WERI-Rb-1 (cell line): ENCODE data around the gene CFAP97.

Source experiments
- DNase-seq: peaks from one replicate; pipeline ENCODE4 v3.0.0-alpha.2; 2020
- H3K27ac ChIP-seq: fragments of 250-450 bp; sonication (Bioruptor Pico); 2 replicates; pipeline ENCODE4 v1.5.1; 2020; ENCODE audit warnings: mild to moderate bottlenecking, moderate library complexity
- H3K27me3 ChIP-seq: fragments of 250-450 bp; sonication (Bioruptor Pico); 2 replicates; pipeline ENCODE4 v1.5.1; 2021; ENCODE audit warnings: mild to moderate bottlenecking, low read depth, moderate library complexity; ENCODE audit not compliant: insufficient read depth, severe bottlenecking
- H3K36me3 ChIP-seq: fragments of 250-450 bp; sonication (Bioruptor Pico); 2 replicates; pipeline ENCODE4 v1.5.1; 2020; ENCODE audit warnings: mild to moderate bottlenecking, moderate library complexity
- H3K4me3 ChIP-seq: 2 replicates; pipeline ENCODE4 v1.5.1; 2011; ENCODE audit warnings: low read depth, mild to moderate bottlenecking, control low read depth, low read length
- H3K9me3 ChIP-seq: fragments of 250-450 bp; sonication (Bioruptor Pico); 2 replicates; pipeline ENCODE4 v1.5.1; 2021; ENCODE audit warnings: mild to moderate bottlenecking, moderate library complexity; ENCODE audit not compliant: severe bottlenecking
- TF ChIP-seq, protein P1 (sequence below): IDR thresholded peaks from 2 replicates; pipeline ENCODE4 v1.5.1; 2011; ENCODE audit warnings: low read depth, mild to moderate bottlenecking, control low read depth, inconsistent platforms, low read length

Gene CFAP97

DNA sequence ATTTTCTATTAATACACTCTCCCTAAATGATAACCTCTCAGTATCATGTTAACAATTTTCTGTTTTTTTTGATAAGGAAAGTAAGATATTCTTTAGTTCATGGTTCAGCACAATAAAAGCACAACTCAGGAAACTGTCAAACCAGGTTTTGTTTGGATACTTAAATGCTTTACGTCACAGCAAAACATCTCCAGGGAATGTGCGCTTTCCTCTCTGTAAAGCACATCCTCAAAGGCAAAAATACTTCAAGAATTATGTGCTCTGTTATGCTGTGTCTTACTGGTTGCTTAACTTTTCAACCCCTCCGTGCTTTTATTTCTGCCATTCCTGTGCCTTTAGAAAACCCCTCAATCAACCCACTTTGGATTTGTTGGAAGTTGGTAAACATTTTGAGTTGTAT, 33.4 kb upstream of the CFAP97 start:
- Histone ChIP-seq H3K4me3 (no peak overlapping the region), H3K36me3 (no peaks in the 10 kb centered on the region; the same call in 1 of the 2 replicates), H3K27me3 (no peaks in the 10 kb centered on the region), H3K27ac (no peak overlapping the region), H3K9me3 (peaks cover 4% of the 10 kb centered on the region)
- TF ChIP-seq, protein P1, sequence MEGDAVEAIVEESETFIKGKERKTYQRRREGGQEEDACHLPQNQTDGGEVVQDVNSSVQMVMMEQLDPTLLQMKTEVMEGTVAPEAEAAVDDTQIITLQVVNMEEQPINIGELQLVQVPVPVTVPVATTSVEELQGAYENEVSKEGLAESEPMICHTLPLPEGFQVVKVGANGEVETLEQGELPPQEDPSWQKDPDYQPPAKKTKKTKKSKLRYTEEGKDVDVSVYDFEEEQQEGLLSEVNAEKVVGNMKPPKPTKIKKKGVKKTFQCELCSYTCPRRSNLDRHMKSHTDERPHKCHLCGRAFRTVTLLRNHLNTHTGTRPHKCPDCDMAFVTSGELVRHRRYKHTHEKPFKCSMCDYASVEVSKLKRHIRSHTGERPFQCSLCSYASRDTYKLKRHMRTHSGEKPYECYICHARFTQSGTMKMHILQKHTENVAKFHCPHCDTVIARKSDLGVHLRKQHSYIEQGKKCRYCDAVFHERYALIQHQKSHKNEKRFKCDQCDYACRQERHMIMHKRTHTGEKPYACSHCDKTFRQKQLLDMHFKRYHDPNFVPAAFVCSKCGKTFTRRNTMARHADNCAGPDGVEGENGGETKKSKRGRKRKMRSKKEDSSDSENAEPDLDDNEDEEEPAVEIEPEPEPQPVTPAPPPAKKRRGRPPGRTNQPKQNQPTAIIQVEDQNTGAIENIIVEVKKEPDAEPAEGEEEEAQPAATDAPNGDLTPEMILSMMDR = no peak
- no peak for DNase-seq

DNA sequence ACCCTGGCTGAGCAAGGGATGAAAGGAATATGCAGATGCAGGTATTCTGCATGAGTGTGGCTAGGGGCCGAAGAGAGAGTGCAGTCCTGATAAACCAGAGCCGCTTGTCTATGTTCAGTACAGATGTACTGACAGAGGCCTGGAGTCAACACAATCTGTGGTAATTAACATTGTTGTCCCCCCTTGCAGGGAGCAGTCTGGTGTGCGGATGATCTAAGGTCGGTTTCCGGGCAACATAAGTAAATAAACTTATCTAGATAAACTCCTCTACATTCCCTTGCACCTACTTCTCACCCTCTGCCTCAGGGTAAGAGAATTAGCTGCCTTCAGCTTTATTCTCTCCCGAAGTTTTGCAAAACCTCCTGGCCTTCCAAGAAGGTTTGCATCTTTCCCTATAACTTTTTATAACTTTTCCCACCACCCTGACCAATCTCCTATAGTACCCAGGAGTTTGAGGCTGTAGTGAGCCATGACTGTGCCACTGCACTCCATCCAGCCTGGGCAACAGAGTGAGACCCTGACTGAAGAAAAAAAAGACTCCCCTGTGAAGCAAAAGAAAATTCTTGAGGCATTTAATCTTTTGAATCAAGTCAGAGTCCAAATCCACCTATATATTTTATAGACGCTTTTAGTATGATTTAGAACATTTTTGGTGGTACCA, 32.2 kb upstream of the CFAP97 start:
- TF ChIP-seq, protein P1 = no peak
- Histone ChIP-seq H3K36me3 (no peaks in the 10 kb centered on the region; the same call in 1 of the 2 replicates), H3K27ac (no peak overlapping the region), H3K4me3 (no peak overlapping the region), H3K27me3 (no peaks in the 10 kb centered on the region), H3K9me3 (peaks cover 4% of the 10 kb centered on the region)
- no peak for DNase-seq

DNA sequence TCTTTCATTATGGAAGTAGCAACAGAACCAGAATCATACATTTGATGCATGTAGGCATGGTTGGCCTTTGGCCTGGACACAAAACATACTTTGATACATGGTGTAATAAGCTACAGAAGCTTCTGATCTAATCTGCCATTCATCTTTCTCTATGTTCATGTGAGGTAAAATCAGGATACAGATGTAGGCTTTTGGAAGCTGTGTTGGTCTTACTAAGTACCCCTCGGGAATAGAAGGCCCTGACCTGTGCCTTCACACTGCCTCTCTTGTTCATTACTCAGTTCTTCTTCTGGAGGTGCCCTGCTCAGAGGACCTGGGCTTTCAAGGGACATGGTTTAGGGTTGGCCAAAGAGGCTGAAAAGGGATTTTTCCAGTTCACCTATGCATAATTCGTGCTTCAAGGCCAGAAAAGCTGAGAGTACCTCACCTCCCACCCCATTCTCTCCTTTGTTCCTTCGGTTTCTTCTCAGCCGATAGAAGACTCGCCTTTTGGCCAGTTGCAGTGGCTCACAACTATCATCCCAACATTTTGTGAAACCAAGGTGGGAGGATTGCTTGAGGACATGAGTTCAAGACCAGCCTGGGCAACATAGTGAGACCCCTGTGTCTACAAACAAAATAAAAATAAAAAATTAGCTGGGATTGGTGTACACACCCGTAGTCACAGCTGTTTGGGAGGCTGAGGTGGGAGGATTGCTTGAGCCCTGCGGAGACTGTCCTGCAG, 31.5 kb upstream of the CFAP97 start:
- Histone ChIP-seq H3K4me3 (no peak overlapping the region), H3K27me3 (no peaks in the 10 kb centered on the region), H3K9me3 (peaks cover 4% of the 10 kb centered on the region), H3K36me3 (no peaks in the 10 kb centered on the region; the same call in 1 of the 2 replicates), H3K27ac (no peak overlapping the region)
- TF ChIP-seq, protein P1 = no peak
- DNase-seq = no peak

DNA sequence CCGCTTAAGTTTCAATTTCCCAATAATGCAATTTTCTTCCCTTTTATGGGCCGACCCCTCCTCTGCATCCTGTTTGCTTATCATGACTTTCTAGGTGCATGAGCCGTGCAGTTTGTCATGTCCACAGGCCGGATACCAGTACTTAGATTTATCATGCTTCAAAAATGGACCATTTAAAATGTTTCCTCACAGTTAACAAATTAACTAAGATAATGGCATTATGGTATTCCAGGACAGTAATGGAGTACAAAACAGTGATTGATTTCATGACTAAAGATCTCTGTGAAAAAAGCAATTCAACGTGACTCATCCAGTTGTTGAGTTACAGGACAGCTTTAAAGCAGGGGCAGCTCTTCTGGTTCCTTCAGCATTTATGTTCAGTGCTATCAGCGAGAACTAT, 28.6 kb upstream of the CFAP97 start:
- TF ChIP-seq, protein P1 = no peak
- no peaks in the 10 kb centered on the region for H3K27me3 ChIP-seq
- H3K4me3 ChIP-seq = no peak overlapping the region
- no peak overlapping the region for H3K27ac ChIP-seq
- no peaks in the 10 kb centered on the region for H3K9me3 ChIP-seq
- DNase-seq = no peak
- no peaks in the 10 kb centered on the region for H3K36me3 ChIP-seq

DNA sequence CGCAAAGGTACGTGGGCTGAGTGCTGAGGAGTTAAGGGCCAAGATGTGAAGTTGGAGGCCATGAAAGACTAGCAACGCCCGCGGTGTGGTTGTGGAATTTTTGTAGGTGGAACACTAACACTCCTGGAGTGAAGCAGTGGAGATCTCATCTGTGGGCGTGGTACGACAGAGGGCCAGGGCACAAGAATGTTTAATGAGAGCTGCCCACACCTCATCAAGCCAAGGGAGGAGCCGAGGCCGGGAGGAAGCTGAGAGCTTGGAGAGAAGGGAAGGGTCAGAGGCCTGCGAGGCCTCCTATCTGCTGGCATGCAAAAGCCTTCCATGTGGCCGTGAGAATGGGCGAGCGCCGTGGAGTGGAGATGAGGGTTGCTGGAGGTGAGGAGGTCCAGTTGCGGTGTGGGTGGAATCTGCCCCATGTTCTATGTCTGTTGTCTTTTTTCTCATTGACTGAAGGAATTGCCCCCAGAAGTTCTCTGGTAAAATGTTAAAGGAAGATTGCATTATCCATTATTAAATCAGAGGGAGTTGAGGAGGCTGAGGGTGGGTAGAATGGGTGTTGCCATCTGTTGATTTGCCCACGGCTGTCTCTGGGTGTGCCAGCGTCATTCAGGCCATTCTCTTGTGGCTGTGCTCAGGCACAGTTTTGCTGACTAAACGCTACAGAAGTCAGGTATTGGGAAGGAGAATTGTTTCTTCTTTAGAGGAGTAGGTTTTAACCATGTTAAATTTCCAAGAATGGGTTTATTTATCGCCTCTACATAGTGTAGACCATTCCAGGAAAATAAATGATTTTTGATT, 25.4 kb upstream of the CFAP97 start:
- Histone ChIP-seq H3K9me3 (no peaks in the 10 kb centered on the region), H3K27me3 (no peaks in the 10 kb centered on the region), H3K27ac (no peak overlapping the region), H3K4me3 (no peak overlapping the region), H3K36me3 (no peaks in the 10 kb centered on the region)
- DNase-seq = no peak
- TF ChIP-seq, protein P1 = no peak
